Fibroblast of lung (primary cell): ENCODE data around the gene MINPP1. TPM values are rescaled to one million over a fixed set of nuclear protein-coding genes. Genes with fewer than 3 reads are reported as not detected.
A peak's percentile ranks its signal among the peaks of the same experiment; 100 is the strongest.

ENCODE experiments used
- DNase-seq, 2 donors: peaks; one replicate each; pipeline versions ENCODE4 v3.0.0 to v3.0.0-alpha.2; 2010; ENCODE audit warnings: low read depth in 2 of 2
- H2AFZ ChIP-seq: 2 replicates; pipeline ENCODE4 v1.5.1; 2012; ENCODE audit warnings: low read length, control low read depth, inconsistent platforms
- H3K27ac ChIP-seq: 2 replicates; pipeline ENCODE4 v1.5.1; 2011; ENCODE audit warnings: low read length, control low read depth; ENCODE audit not compliant: insufficient read depth
- H3K27me3 ChIP-seq: 2 replicates; pipeline ENCODE4 v1.5.1; 2011; ENCODE audit warnings: mild to moderate bottlenecking, low read length; ENCODE audit not compliant: control insufficient read depth, insufficient read depth
- H3K36me3 ChIP-seq: 2 replicates; pipeline ENCODE4 v1.5.1; 2011; ENCODE audit warnings: low read length; ENCODE audit not compliant: control insufficient read depth, insufficient read depth
- H3K4me1 ChIP-seq: 2 replicates; pipeline ENCODE4 v1.5.1; 2011; ENCODE audit warnings: low read length; ENCODE audit not compliant: control insufficient read depth, insufficient read depth; ENCODE audit errors: extremely low read depth
- H3K4me2 ChIP-seq: 2 replicates; pipeline ENCODE4 v1.5.1; 2011; ENCODE audit warnings: low read length, control low read depth; ENCODE audit not compliant: insufficient read depth; ENCODE audit errors: extremely low read depth
- H3K4me3 ChIP-seq, 4 experiments: fragments of 200-600 bp in 1 of 4; sonication (generic) in 1 of 4; replicated peaks in 1 of 4; 2 replicates each; pipeline ENCODE4 v1.5.1; 2011 to 2016; ENCODE audit warnings: low read length in 4 of 4, low read depth in 3 of 4, mild to moderate bottlenecking in 3 of 4, control low read depth in 2 of 4, inconsistent platforms in 1 of 4, mixed read lengths in 1 of 4; ENCODE audit not compliant: insufficient read depth in 1 of 4; ENCODE audit errors: control extremely low read depth in 1 of 4
- H3K79me2 ChIP-seq: 2 replicates; pipeline ENCODE4 v1.5.1; 2012; ENCODE audit warnings: mild to moderate bottlenecking, low read length, inconsistent platforms; ENCODE audit not compliant: control insufficient read depth, insufficient read depth
- H3K9ac ChIP-seq: 2 replicates; pipeline ENCODE4 v1.5.1; 2011; ENCODE audit warnings: mild to moderate bottlenecking, low read length, control low read depth; ENCODE audit not compliant: insufficient read depth
- H3K9me3 ChIP-seq: 2 replicates; pipeline ENCODE4 v1.5.1; 2012; ENCODE audit warnings: low read depth, low read length; ENCODE audit not compliant: control insufficient read depth, insufficient read depth
- H4K20me1 ChIP-seq: 2 replicates; pipeline ENCODE4 v1.5.1; 2011; ENCODE audit warnings: low read length; ENCODE audit not compliant: control insufficient read depth, insufficient read depth; ENCODE audit errors: extremely low read depth
- CTCF ChIP-seq, 2 donors: IDR thresholded peaks in 1 of 2; conservative IDR thresholded peaks in 1 of 2; 1 replicate in 1 of 2; 2 replicates in 1 of 2; pipeline ENCODE4 v1.5.1; 2011 to 2012; ENCODE audit warnings: low read length in 2 of 2, control low read depth in 1 of 2, inconsistent platforms in 1 of 2, low read depth in 1 of 2, mild to moderate bottlenecking in 1 of 2
- EZH2 ChIP-seq: IDR thresholded peaks from 2 replicates; pipeline ENCODE4 v1.5.1; 2012; ENCODE audit warnings: low read length, control low read depth, mild to moderate bottlenecking; ENCODE audit errors: missing control alignments
- polyA plus RNA-seq, 2 donors: library from polyadenylated mRNA; depleted of rRNA in 1 of 2; stranded (reverse) in 1 of 2; unstranded in 1 of 2; fragments of >200 nt; gene quantifications; 2 replicates each; pipeline ENCODE4 v1.2.1, GENCODE V29; 2011 to 2012; ENCODE audit warnings: missing spikeins in 1 of 2
- total RNA-seq: library from RNA; depleted of rRNA; stranded (reverse); fragments of >200 nt; gene quantifications from 2 replicates; pipeline ENCODE4 v1.2.1, GENCODE V29; 2014

The MINPP1 gene
- total and polyA plus RNA-seq, 2 donors (not counting 1 experiment from before 2014, with no cell fraction given): 18.5 to 24.4 TPM

- Histone ChIP-seq H3K9ac (no peak overlapping the region), H3K4me2 (no peak overlapping the region), H3K4me1 (peaks cover 8% of the 10 kb centered on the region), H3K36me3 (no peaks in the 10 kb centered on the region), H3K9me3 (no peaks in the 10 kb centered on the region), H3K27ac (no peak overlapping the region), H4K20me1 (no peaks in the 10 kb centered on the region), H3K27me3 (no peaks in the 10 kb centered on the region), H3K4me3 (no peak overlapping the region), H3K79me2 (no peaks in the 10 kb centered on the region), H2AFZ (no peak overlapping the region)
- DNase-seq: peak in 1 of 2 donors; percentile 48
- no peak for TF ChIP-seq EZH2
- no peak for TF ChIP-seq CTCF (conservative IDR thresholded peaks at IDR 0.05 in 1 of 2, IDR thresholded peaks at IDR 0.05 in 1 of 2; ENCODE audit: low read depth in 1 of 2, low read length in 2 of 2)
Observed at GRCh38 chr10:87593702-87594101, 89.0 kb downstream of the MINPP1 start.

- Histone ChIP-seq H2AFZ (no peak overlapping the region), H4K20me1 (no peaks in the 10 kb centered on the region), H3K27me3 (no peaks in the 10 kb centered on the region), H3K9ac (no peak overlapping the region), H3K4me2 (no peak overlapping the region), H3K36me3 (no peaks in the 10 kb centered on the region), H3K79me2 (no peaks in the 10 kb centered on the region), H3K9me3 (no peaks in the 10 kb centered on the region), H3K4me3 (no peak overlapping the region), H3K27ac (no peak overlapping the region), H3K4me1 (peaks cover 6% of the 10 kb centered on the region)
- TF ChIP-seq CTCF (conservative IDR thresholded peaks at IDR 0.05 in 1 of 2, IDR thresholded peaks at IDR 0.05 in 1 of 2; ENCODE audit: low read depth in 1 of 2, low read length in 2 of 2): no peak
- TF ChIP-seq EZH2: no peak
- DNase-seq: no peak
Observed at GRCh38 chr10:87594181-87594580, 89.5 kb downstream of the MINPP1 start.

- Histone ChIP-seq H3K79me2 (no peaks in the 10 kb centered on the region), H3K9me3 (no peaks in the 10 kb centered on the region), H4K20me1 (no peaks in the 10 kb centered on the region), H3K36me3 (no peaks in the 10 kb centered on the region), H3K4me1 (no peaks in the 10 kb centered on the region), H3K27ac (no peak overlapping the region), H3K4me3 (no peak overlapping the region), H3K9ac (no peak overlapping the region), H3K27me3 (no peaks in the 10 kb centered on the region), H3K4me2 (no peak overlapping the region), H2AFZ (no peak overlapping the region)
- DNase-seq: peak in 1 of 2 donors; percentile 55
- no peak for TF ChIP-seq EZH2
- TF ChIP-seq CTCF (conservative IDR thresholded peaks at IDR 0.05 in 1 of 2, IDR thresholded peaks at IDR 0.05 in 1 of 2; ENCODE audit: low read depth in 1 of 2, low read length in 2 of 2): no peak
Observed at GRCh38 chr10:87594864-87595263, 90.2 kb downstream of the MINPP1 start.
